ENCODE measurements around the gene MEIKIN. TPM values are rescaled to one million over a fixed set of nuclear protein-coding genes. Genes with fewer than 3 reads are reported as not detected.

The MEIKIN gene
- total and polyA plus RNA-seq, 2 of the 13 experiments (the other 11 are each of a cell fraction or from before 2014, with no cell fraction given): not detected

DNA sequence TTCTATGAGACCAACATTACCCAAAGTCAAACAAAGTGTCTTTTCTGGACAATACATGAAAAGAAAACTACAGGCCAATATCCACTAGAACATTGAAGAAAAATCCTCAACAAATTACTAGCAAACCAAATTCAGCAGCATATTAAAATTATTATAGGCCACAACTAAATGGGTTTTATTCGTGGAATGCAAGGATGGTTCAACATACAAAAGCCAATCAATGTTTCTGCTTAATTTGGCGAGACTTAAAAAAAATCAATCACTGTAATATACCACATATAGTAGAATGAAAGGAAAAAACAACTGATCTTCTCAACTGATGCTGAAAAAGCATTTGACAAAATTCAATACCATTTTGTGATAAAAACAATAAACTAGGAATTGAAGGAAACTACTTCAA lies 96.8 kb downstream of the MEIKIN start:
- ChIA-PET CTCF (ENCODE audit: low intra/inter-chr PET ratio, low total read pairs) (no interaction called here), POLR2A (no interaction called here)
- no peak for DNase-seq (ENCODE audit: low spot score)
- H3K36me3 ChIP-seq (replicated peaks in 1 of 2; ENCODE audit: control insufficient read depth in 1 of 2, insufficient read depth in 2 of 2, low read length in 2 of 2): no peaks in the 10 kb centered on the region
- H3K4me1 ChIP-seq (ENCODE audit: insufficient read depth, low read length): no peaks in the 10 kb centered on the region
- no peak overlapping the region for H3K4me3 ChIP-seq (replicated peaks in 1 of 3; ENCODE audit: insufficient read depth in 1 of 3, low read depth in 2 of 3, low read length in 3 of 3)
- no peak overlapping the region for H2AFZ ChIP-seq (ENCODE audit: low read length)
- 21% methylated on average over 2 of the region's 2 CpGs for WGBS (ENCODE audit: low lambda C conversion rate)
- peaks cover 22% of the 10 kb centered on the region for H3K9me3 ChIP-seq (ENCODE audit: low read length)
- H3K27ac ChIP-seq (ENCODE audit: extremely low read length, insufficient read depth, low read length): no peak overlapping the region
- no peaks in the 10 kb centered on the region for H4K20me1 ChIP-seq (ENCODE audit: insufficient read depth, low read length)
- intact Hi-C loops (cut with micrococcal nuclease; ENCODE audit: unreplicated experiment): no loop called here
- no peak for TF ChIP-seq ARID4A (CRISPR knock-in tag; IDR thresholded peaks at IDR 0.05; ENCODE audit: borderline replicate concordance)
- TF ChIP-seq, protein P1, sequence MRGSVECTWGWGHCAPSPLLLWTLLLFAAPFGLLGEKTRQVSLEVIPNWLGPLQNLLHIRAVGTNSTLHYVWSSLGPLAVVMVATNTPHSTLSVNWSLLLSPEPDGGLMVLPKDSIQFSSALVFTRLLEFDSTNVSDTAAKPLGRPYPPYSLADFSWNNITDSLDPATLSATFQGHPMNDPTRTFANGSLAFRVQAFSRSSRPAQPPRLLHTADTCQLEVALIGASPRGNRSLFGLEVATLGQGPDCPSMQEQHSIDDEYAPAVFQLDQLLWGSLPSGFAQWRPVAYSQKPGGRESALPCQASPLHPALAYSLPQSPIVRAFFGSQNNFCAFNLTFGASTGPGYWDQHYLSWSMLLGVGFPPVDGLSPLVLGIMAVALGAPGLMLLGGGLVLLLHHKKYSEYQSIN (CRISPR knock-in tag; IDR thresholded peaks at IDR 0.05; ENCODE audit: borderline replicate concordance): no peak
- no peak for TF ChIP-seq ZSCAN31 (CRISPR knock-in tag; IDR thresholded peaks at IDR 0.05; ENCODE audit: low read depth)
- TF ChIP-seq ZNF546 (CRISPR knock-in tag; conservative IDR thresholded peaks at IDR 0.05): no peak
- no peaks in the 10 kb centered on the region for H3K79me2 ChIP-seq (ENCODE audit: insufficient read depth, low read length)
- no peak overlapping the region for H3K4me2 ChIP-seq (ENCODE audit: low read depth, low read length)
- no peak for FAIRE-seq
- ATAC-seq: no peak
- no peak overlapping the region for H3K9ac ChIP-seq (ENCODE audit: insufficient read depth, low read depth, low read length)
- in situ Hi-C loops (cut with HindIII; ENCODE audit: extremely low pct_ligation_motif_present, low pct_unique_long_range_greater_than_20kb): no loop called here
- BruUV-seq (replicated peaks): no TSS peak
- no peaks in the 10 kb centered on the region for H3K27me3 ChIP-seq (ENCODE audit: control insufficient read depth in 1 of 2, insufficient read depth in 2 of 2, low read length in 2 of 2)
